Hepatocyte (in vitro differentiated cells): ENCODE results near the gene GIMAP8.

Experiments used
- CTCF ChIP-seq: fragments of 200-600 bp; sonication (generic); IDR thresholded peaks from 2 replicates; pipeline ENCODE4 v1.5.1; 2016; ENCODE audit warnings: antibody characterized with exemption, mild to moderate bottlenecking; ENCODE audit not compliant: poor library complexity
- EZH2 ChIP-seq: fragments of 200-600 bp; sonication (generic); IDR thresholded peaks from 2 replicates; pipeline ENCODE4 v1.6.1; 2016; ENCODE audit warnings: antibody characterized with exemption, mild to moderate bottlenecking, borderline replicate concordance
- EZH2phosphoT487 ChIP-seq: fragments of 200-600 bp; sonication (generic); IDR thresholded peaks from one replicate; pipeline ENCODE4 v1.6.1; 2018; ENCODE audit warnings: antibody characterized with exemption, mild to moderate bottlenecking, low read depth, moderate library complexity; ENCODE audit not compliant: unreplicated experiment, severe bottlenecking

DNA sequence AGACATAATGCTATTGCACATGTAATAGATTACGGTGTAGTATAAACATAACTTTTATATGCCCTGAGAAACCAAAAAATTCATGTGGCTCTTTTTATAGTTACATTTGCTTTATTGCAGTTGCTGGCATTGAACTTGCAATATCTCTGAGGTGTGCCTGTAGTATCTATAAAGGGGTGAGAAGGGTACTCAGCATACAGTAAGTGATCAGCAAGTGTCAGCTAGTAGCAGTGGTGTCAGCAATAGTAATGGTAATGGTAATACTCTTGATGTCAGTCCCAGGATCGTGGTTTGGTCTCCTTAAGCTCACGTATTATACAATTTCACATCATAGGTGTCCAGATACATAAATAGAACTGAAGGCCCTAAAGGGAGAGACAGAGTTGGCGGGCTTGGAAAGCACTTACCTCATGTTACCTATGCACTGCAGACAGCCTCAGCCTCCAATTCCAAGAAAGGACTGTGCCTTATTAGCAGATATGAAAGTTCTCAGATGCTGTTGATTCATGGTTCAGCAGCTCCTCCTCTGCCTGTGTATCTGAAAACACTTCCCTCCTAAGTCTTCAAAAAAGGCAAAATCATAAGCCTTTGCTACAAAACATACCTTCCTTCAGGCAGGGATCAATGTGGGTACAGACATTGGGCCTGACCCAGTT lies 57.6 kb downstream of the GIMAP8 start:
- TF ChIP-seq EZH2phosphoT487 (no peak), CTCF (no peak), EZH2 (no peak)
